Progenitor cell of endocrine pancreas (in vitro differentiated cells): ENCODE results near the gene XKRX. TPM values are rescaled to one million over a fixed set of nuclear protein-coding genes. Genes with fewer than 3 reads are reported as not detected.
A peak's percentile ranks its signal among the peaks of the same experiment; 100 is the strongest.

Experiments
- DNase-seq: peaks from one replicate; pipeline ENCODE4 v3.0.0; 2021; ENCODE audit warnings: low spot score; ENCODE audit not compliant: unreplicated experiment
- H3K27ac Mint-ChIP-seq: 2 replicates; pipeline ENCODE4 v1.8.0; 2021; ENCODE audit warnings: mild to moderate bottlenecking, moderate library complexity, mixed read lengths
- H3K27me3 Mint-ChIP-seq: 2 replicates; pipeline ENCODE4 v1.8.0; 2021; ENCODE audit warnings: mixed read lengths
- H3K36me3 Mint-ChIP-seq: 2 replicates; pipeline ENCODE4 v1.8.0; 2022; ENCODE audit warnings: mixed read lengths; ENCODE audit not compliant: insufficient read depth
- H3K4me1 Mint-ChIP-seq: 2 replicates; pipeline ENCODE4 v1.8.0; 2021; ENCODE audit warnings: low read depth, mixed read lengths
- H3K4me3 Mint-ChIP-seq: 2 replicates; pipeline ENCODE4 v1.8.0; 2021; ENCODE audit warnings: low read depth, mild to moderate bottlenecking, moderate library complexity, mixed read lengths
- H3K9me3 Mint-ChIP-seq: 2 replicates; pipeline ENCODE4 v1.8.0; 2021; ENCODE audit warnings: low read depth, mixed read lengths
- total RNA-seq: library from RNA; stranded (reverse); gene quantifications from 2 replicates; pipeline ENCODE4 v1.2.1, GENCODE V29; 2021
- TF ChIP-seq, protein P1 (sequence below): fragments of 200-600 bp; sonication (generic); IDR thresholded peaks from one replicate; pipeline ENCODE4 v1.5.0; 2021; ENCODE audit warnings: antibody characterized with exemption, mild to moderate bottlenecking; ENCODE audit not compliant: unreplicated experiment

The XKRX gene
- total RNA-seq, 1 donor from 2014 or later, result 0.86 TPM

- peaks cover 25% of the 10 kb centered on the region for H3K9me3 Mint-ChIP-seq
- no peak overlapping the region for H3K27ac Mint-ChIP-seq
Observed at GRCh38 chrX:100905620-100906019, 23.1 kb downstream of the XKRX start.

DNA sequence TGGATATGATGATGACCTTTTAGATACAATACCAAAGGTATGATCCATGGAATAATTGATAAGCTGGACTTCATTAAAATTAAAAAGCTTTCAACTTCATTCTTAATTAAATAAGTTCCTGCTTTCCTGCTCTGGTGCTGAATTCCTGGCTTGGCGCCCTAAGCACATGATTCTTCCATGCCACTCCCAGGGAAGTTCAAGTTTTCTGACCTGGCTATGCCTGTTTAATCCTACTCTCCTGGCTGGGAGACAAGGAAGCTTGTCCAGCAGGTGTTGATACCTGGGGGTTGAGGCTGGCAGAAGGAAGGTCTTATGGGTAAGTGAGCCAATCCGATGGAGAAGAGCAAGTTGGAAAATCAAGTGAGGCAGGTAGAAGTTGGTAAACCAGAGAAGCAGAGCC is 24.3 kb downstream of the XKRX start:
- Mint-ChIP-seq H3K27me3 (no peaks in the 10 kb centered on the region), H3K27ac (no peak overlapping the region), H3K4me3 (no peak overlapping the region), H3K9me3 (peaks cover 24% of the 10 kb centered on the region), H3K36me3 (no peaks in the 10 kb centered on the region), H3K4me1 (no peaks in the 10 kb centered on the region)
- no peak for DNase-seq
- TF ChIP-seq, protein P1, sequence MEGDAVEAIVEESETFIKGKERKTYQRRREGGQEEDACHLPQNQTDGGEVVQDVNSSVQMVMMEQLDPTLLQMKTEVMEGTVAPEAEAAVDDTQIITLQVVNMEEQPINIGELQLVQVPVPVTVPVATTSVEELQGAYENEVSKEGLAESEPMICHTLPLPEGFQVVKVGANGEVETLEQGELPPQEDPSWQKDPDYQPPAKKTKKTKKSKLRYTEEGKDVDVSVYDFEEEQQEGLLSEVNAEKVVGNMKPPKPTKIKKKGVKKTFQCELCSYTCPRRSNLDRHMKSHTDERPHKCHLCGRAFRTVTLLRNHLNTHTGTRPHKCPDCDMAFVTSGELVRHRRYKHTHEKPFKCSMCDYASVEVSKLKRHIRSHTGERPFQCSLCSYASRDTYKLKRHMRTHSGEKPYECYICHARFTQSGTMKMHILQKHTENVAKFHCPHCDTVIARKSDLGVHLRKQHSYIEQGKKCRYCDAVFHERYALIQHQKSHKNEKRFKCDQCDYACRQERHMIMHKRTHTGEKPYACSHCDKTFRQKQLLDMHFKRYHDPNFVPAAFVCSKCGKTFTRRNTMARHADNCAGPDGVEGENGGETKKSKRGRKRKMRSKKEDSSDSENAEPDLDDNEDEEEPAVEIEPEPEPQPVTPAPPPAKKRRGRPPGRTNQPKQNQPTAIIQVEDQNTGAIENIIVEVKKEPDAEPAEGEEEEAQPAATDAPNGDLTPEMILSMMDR, result no peak

More at GRCh38 chrX:100905620-100906019, 23.1 kb downstream of the XKRX start:
- no peaks in the 10 kb centered on the region for H3K4me1 Mint-ChIP-seq
- DNase-seq, result no peak
- no peaks in the 10 kb centered on the region for H3K27me3 Mint-ChIP-seq
- TF ChIP-seq, protein P1, result no peak
- no peaks in the 10 kb centered on the region for H3K36me3 Mint-ChIP-seq
- H3K4me3 Mint-ChIP-seq, result no peak overlapping the region

GRCh38 chrX:100895365-100896075 is 33.2 kb downstream of the XKRX start:
- H3K36me3 Mint-ChIP-seq, result no peaks in the 10 kb centered on the region
- H3K27ac Mint-ChIP-seq, result no peak overlapping the region
- TF ChIP-seq, protein P1, result peak; percentile 53
- H3K4me3 Mint-ChIP-seq, result no peak overlapping the region
- H3K9me3 Mint-ChIP-seq, result peaks cover 12% of the 10 kb centered on the region
- H3K27me3 Mint-ChIP-seq, result no peaks in the 10 kb centered on the region
- no peak for DNase-seq
- no peaks in the 10 kb centered on the region for H3K4me1 Mint-ChIP-seq

DNA sequence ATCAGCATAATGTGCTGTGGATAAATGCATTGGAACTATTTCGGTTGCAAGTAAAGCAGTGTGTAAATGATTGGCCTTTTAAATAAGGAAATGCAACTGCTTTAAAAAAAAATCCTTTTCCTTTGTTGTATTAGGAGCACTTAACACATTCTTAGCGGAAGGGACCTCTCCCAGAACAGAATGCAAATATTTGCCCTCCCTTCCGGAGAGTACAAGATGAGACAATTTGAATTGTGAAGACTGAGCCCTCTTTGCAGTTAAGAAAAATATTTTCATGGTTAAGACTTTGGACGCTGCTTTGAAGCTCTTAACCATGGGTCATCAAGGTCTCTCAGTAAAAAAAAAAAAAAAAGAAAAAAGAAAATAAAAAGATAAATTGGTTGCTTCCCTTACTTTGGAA is 45.1 kb downstream of the XKRX start:
- Mint-ChIP-seq H3K9me3 (peaks cover 24% of the 10 kb centered on the region), H3K36me3 (no peaks in the 10 kb centered on the region), H3K4me3 (no peak overlapping the region), H3K27ac (no peak overlapping the region), H3K27me3 (no peaks in the 10 kb centered on the region), H3K4me1 (peaks cover 4% of the 10 kb centered on the region)
- TF ChIP-seq, protein P1, result no peak
- no peak for DNase-seq

DNA sequence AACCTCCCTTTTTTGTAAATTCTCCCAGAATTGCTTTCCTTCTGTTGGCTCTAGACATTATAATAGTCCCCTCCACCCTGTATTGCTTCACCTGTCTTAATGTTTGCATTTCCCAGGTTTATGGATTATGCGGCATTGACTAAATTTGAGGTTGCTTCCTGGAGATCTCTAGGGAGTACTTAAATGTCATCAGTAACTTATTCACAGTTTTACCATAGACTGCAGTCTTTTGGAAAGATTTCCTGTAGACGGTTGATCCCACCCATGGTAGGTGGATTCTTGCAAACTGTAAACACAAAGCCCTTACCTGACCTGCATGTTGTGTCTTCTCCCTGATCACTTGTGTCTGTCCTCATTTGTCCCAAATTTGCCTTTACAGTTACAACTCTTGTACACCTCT is 48.3 kb downstream of the XKRX start:
- no peak overlapping the region for H3K27ac Mint-ChIP-seq
- peaks cover 14% of the 10 kb centered on the region for H3K9me3 Mint-ChIP-seq
- H3K4me3 Mint-ChIP-seq, result no peak overlapping the region
- DNase-seq, result no peak
- peaks cover 4% of the 10 kb centered on the region for H3K4me1 Mint-ChIP-seq
- no peaks in the 10 kb centered on the region for H3K27me3 Mint-ChIP-seq
- TF ChIP-seq, protein P1, result no peak
- H3K36me3 Mint-ChIP-seq, result no peaks in the 10 kb centered on the region
